HG02870 (cell line): Measurements from ENCODE around the gene CACNA1A.
"Not testable (repeated sequence)": the region's sequence is repeated elsewhere in the genome, so short reads cannot be mapped to it uniquely, and the experiment has no call there.

Source experiments
- ATAC-seq: cut with Tn5 transposase; IDR thresholded peaks from one replicate; pipeline ENCODE4 v1.9.1; 2021; ENCODE audit warnings: mild to moderate bottlenecking, moderate library complexity; ENCODE audit not compliant: unreplicated experiment

CACNA1A gene

GRCh38 chr19:13427273-13428051 lies 78.8 kb downstream of the CACNA1A start:
- ATAC-seq, result no peak

GRCh38 chr19:13425875-13426274 lies 80.4 kb downstream of the CACNA1A start:
- ATAC-seq, result not testable (repeated sequence)

- ATAC-seq, result no peak
Observed at GRCh38 chr19:13425151-13425550, 81.1 kb downstream of the CACNA1A start.

- no peak for ATAC-seq
Observed at GRCh38 chr19:13420780-13421179, 85.5 kb downstream of the CACNA1A start.

GRCh38 chr19:13417054-13417453 lies 89.2 kb downstream of the CACNA1A start:
- ATAC-seq, result no peak

- ATAC-seq, result no peak
Observed at GRCh38 chr19:13411899-13412298, 94.4 kb downstream of the CACNA1A start.

GRCh38 chr19:13410946-13411345 lies 95.3 kb downstream of the CACNA1A start:
- no peak for ATAC-seq

- ATAC-seq, result no peak
Observed at GRCh38 chr19:13408889-13409518, 97.3 kb downstream of the CACNA1A start.

GRCh38 chr19:13404236-13404635 lies 102.0 kb downstream of the CACNA1A start:
- no peak for ATAC-seq

GRCh38 chr19:13401388-13401787 lies 104.9 kb downstream of the CACNA1A start:
- no peak for ATAC-seq

GRCh38 chr19:13400296-13400695 lies 106.0 kb downstream of the CACNA1A start:
- no peak for ATAC-seq

GRCh38 chr19:13399746-13400145 lies 106.5 kb downstream of the CACNA1A start:
- ATAC-seq, result no peak

- no peak for ATAC-seq
Observed at GRCh38 chr19:13398780-13399726, 107.2 kb downstream of the CACNA1A start.

- no peak for ATAC-seq
Observed at GRCh38 chr19:13398182-13398581, 108.1 kb downstream of the CACNA1A start.

GRCh38 chr19:13396250-13397080 lies 109.8 kb downstream of the CACNA1A start:
- ATAC-seq, result no peak

GRCh38 chr19:13382633-13382938 lies 123.7 kb downstream of the CACNA1A start:
- ATAC-seq, result no peak

- no peak for ATAC-seq
Observed at GRCh38 chr19:13381827-13382632, 124.2 kb downstream of the CACNA1A start.

GRCh38 chr19:13376537-13376936 lies 129.7 kb downstream of the CACNA1A start:
- no peak for ATAC-seq

- no peak for ATAC-seq
Observed at GRCh38 chr19:13373599-13373998, 132.7 kb downstream of the CACNA1A start.

GRCh38 chr19:13370948-13371347 lies 135.3 kb downstream of the CACNA1A start:
- no peak for ATAC-seq
